IMR-90 (cell line): ENCODE measurements around the gene MLLT10. TPM values are rescaled to one million over a fixed set of nuclear protein-coding genes. Genes with fewer than 3 reads are reported as not detected.
A peak's percentile ranks its signal among the peaks of the same experiment; 100 is the strongest.

ENCODE experiments used
- ATAC-seq: fragments of 200-7000 bp; cut with Tn5 transposase; 2 replicates; pipeline ENCODE4 v1.9.1; 2020; ENCODE audit warnings: low read depth, mild to moderate bottlenecking, moderate library complexity
- BruUV-seq: library from RNA; stranded (reverse); fragments of 400-500 nt; replicated peaks from 2 replicates; lab custom pipeline; 2021; lab: Mats Ljungman, UMichigan
- CTCF ChIA-PET: fragments of 300-600 bp; formaldehyde crosslinking; extraction: SDS; loops from one replicate; lab custom pipeline; 2021; ENCODE audit warnings: antibody characterized with exemption; lab: Yijun Ruan, JAX
- POLR2A ChIA-PET: fragments of 300-600 bp; sonication (Branson Sonifier 250); formaldehyde crosslinking; loops from one replicate; lab custom pipeline; 2022; ENCODE audit warnings: antibody characterized with exemption; ENCODE audit not compliant: unreplicated experiment; lab: Charles Lee
- DNase-seq: peaks from one replicate; pipeline ENCODE4 v3.0.0; 2013
- H2AFZ ChIP-seq: replicated peaks from 2 replicates; pipeline ENCODE3; 2013; ENCODE audit warnings: low read length, mild to moderate bottlenecking; ENCODE audit not compliant: poor library complexity
- H2AK5ac ChIP-seq: 2 replicates; pipeline ENCODE4 v1.6.1; 2013; ENCODE audit warnings: low read depth, low read length, inconsistent platforms
- H2AK9ac ChIP-seq: replicated peaks from 2 replicates; pipeline ENCODE3; 2013; ENCODE audit warnings: mild to moderate bottlenecking, low read depth, low read length, moderate library complexity; ENCODE audit not compliant: poor library complexity
- H2BK120ac ChIP-seq: 2 replicates; pipeline ENCODE4 v1.6.1; 2013; ENCODE audit warnings: low read depth, low read length, inconsistent platforms
- H2BK15ac ChIP-seq: 3 replicates; pipeline ENCODE4 v1.6.1; 2013; ENCODE audit warnings: low read depth, low read length, inconsistent platforms
- H2BK20ac ChIP-seq: 2 replicates; pipeline ENCODE4 v1.6.1; 2013; ENCODE audit warnings: low read depth, mild to moderate bottlenecking, inconsistent platforms, low read length, moderate library complexity
- H2BK5ac ChIP-seq: 2 replicates; pipeline ENCODE4 v1.6.1; 2013; ENCODE audit warnings: mild to moderate bottlenecking, low read depth, low read length, inconsistent platforms; ENCODE audit not compliant: poor library complexity, severe bottlenecking
- H3K14ac ChIP-seq: replicated peaks from 2 replicates; pipeline ENCODE4 v1.6.1; 2013; ENCODE audit warnings: low read depth, low read length, inconsistent platforms
- H3K18ac ChIP-seq: 2 replicates; pipeline ENCODE4 v1.6.1; 2013; ENCODE audit warnings: low read depth, low read length, control low read depth
- H3K23ac ChIP-seq: 2 replicates; pipeline ENCODE4 v1.6.1; 2013; ENCODE audit warnings: low read depth, low read length, inconsistent platforms
- H3K27ac ChIP-seq: 2 replicates; pipeline ENCODE4 v1.5.1; 2013; ENCODE audit warnings: mild to moderate bottlenecking, control low read depth, low read length; ENCODE audit not compliant: insufficient read depth
- H3K27me3 ChIP-seq: 2 replicates; pipeline ENCODE4 v1.6.1; 2013; ENCODE audit warnings: low read length; ENCODE audit not compliant: control insufficient read depth, insufficient read depth
- H3K36me3 ChIP-seq: 2 replicates; pipeline ENCODE4 v1.6.1; 2013; ENCODE audit warnings: low read length, mixed read lengths; ENCODE audit not compliant: control insufficient read depth, insufficient read depth
- H3K4ac ChIP-seq: 2 replicates; pipeline ENCODE4 v1.6.1; 2013; ENCODE audit warnings: low read depth, low read length, inconsistent platforms
- H3K4me1 ChIP-seq: 2 replicates; pipeline ENCODE4 v1.6.1; 2013; ENCODE audit warnings: low read length, mixed read lengths; ENCODE audit not compliant: control insufficient read depth, insufficient read depth
- H3K4me2 ChIP-seq: 2 replicates; pipeline ENCODE4 v1.6.1; 2013; ENCODE audit warnings: low read depth, mild to moderate bottlenecking, control low read depth, low read length, moderate library complexity
- H3K4me3 ChIP-seq: 2 replicates; pipeline ENCODE4 v1.5.1; 2013; ENCODE audit warnings: low read depth, mild to moderate bottlenecking, control low read depth, low read length, moderate library complexity; ENCODE audit not compliant: insufficient read depth
- H3K56ac ChIP-seq: 2 replicates; pipeline ENCODE4 v1.6.1; 2013; ENCODE audit warnings: low read length, inconsistent platforms; ENCODE audit not compliant: insufficient read depth; ENCODE audit errors: extremely low read depth
- H3K79me1 ChIP-seq, 2 experiments: 2 replicates each; pipeline ENCODE4 v1.6.1; 2013; ENCODE audit warnings: low read length in 2 of 2, inconsistent platforms in 1 of 2, low read depth in 1 of 2
- H3K9ac ChIP-seq: 2 replicates; pipeline ENCODE4 v1.6.1; 2013; ENCODE audit warnings: low read depth, low read length, control low read depth
- H3K9me1 ChIP-seq: 2 replicates; pipeline ENCODE4 v1.6.1; 2013; ENCODE audit warnings: low read length, inconsistent platforms; ENCODE audit not compliant: insufficient read depth
- H3K9me3 ChIP-seq: 2 replicates; pipeline ENCODE4 v1.6.1; 2013; ENCODE audit warnings: low read length; ENCODE audit not compliant: control insufficient read depth, insufficient read depth
- H4K20me1 ChIP-seq: 2 replicates; pipeline ENCODE4 v1.6.1; 2013; ENCODE audit warnings: low read length, inconsistent platforms; ENCODE audit not compliant: insufficient read depth
- H4K5ac ChIP-seq: 2 replicates; pipeline ENCODE4 v1.6.1; 2013; ENCODE audit warnings: mild to moderate bottlenecking, low read depth, low read length, control low read depth
- H4K8ac ChIP-seq, 2 experiments: 2 replicates each; pipeline ENCODE4 v1.6.1; 2013; ENCODE audit warnings: low read depth in 2 of 2, low read length in 2 of 2, control low read depth in 1 of 2, inconsistent platforms in 1 of 2
- H4K91ac ChIP-seq: 2 replicates; pipeline ENCODE4 v1.6.1; 2013; ENCODE audit warnings: low read depth, low read length, inconsistent platforms; ENCODE audit not compliant: insufficient read depth
- BHLHE40 ChIP-seq: fragments of 150-350 bp; IDR thresholded peaks from 2 replicates; pipeline ENCODE4 v1.6.1; 2016; ENCODE audit warnings: mild to moderate bottlenecking, low read depth, low read length
- CEBPB ChIP-seq: IDR thresholded peaks from 2 replicates; pipeline ENCODE4 v1.6.1; 2012; ENCODE audit warnings: low read depth, low read length, improper control_type of control experiment
- CTCF ChIP-seq: conservative IDR thresholded peaks from 2 replicates; pipeline ENCODE4 v1.5.1; 2012; ENCODE audit warnings: mild to moderate bottlenecking, low read depth, low read length, improper control_type of control experiment
- ELK1 ChIP-seq: fragments of 150-350 bp; IDR thresholded peaks from 2 replicates; pipeline ENCODE4 v1.6.1; 2016; ENCODE audit warnings: low read depth, mild to moderate bottlenecking, low read length, moderate library complexity, borderline replicate concordance
- FOS ChIP-seq: fragments of 150-350 bp; IDR thresholded peaks from 2 replicates; pipeline ENCODE4 v1.6.1; 2016; ENCODE audit warnings: low read depth, low read length
- MAZ ChIP-seq: IDR thresholded peaks from 2 replicates; pipeline ENCODE4 v1.6.1; 2012; ENCODE audit warnings: low read depth, mild to moderate bottlenecking, low read length, improper control_type of control experiment, moderate library complexity, borderline replicate concordance
- MXI1 ChIP-seq: IDR thresholded peaks from 2 replicates; pipeline ENCODE4 v1.6.1; 2012; ENCODE audit warnings: low read depth, mild to moderate bottlenecking, low read length, moderate library complexity, borderline replicate concordance
- NFE2L2 ChIP-seq: fragments of 150-350 bp; IDR thresholded peaks from 2 replicates; pipeline ENCODE4 v1.6.1; 2016; ENCODE audit warnings: low read depth, mild to moderate bottlenecking, low read length
- POLR2A ChIP-seq: IDR thresholded peaks from 2 replicates; pipeline ENCODE4 v1.6.1; 2012; ENCODE audit warnings: mild to moderate bottlenecking, low read depth, low read length
- RAD21 ChIP-seq: IDR thresholded peaks from 2 replicates; pipeline ENCODE4 v1.6.1; 2012; ENCODE audit warnings: low read length, improper control_type of control experiment
- RCOR1 ChIP-seq: IDR thresholded peaks from 2 replicates; pipeline ENCODE4 v1.6.1; 2012; ENCODE audit warnings: mild to moderate bottlenecking, low read length, improper control_type of control experiment; ENCODE audit not compliant: insufficient replicate concordance
- RFX5 ChIP-seq: IDR thresholded peaks from 2 replicates; pipeline ENCODE4 v1.8.0; 2012; ENCODE audit warnings: low read depth, mild to moderate bottlenecking, low read length, moderate library complexity
- SMC3 ChIP-seq: fragments of 150-350 bp; IDR thresholded peaks from 2 replicates; pipeline ENCODE4 v1.6.1; 2016; ENCODE audit warnings: low read depth, mild to moderate bottlenecking, antibody characterized with exemption, low read length, moderate library complexity
- USF2 ChIP-seq: fragments of 150-350 bp; IDR thresholded peaks from 2 replicates; pipeline ENCODE4 v1.6.1; 2017; ENCODE audit warnings: mild to moderate bottlenecking, antibody characterized with exemption, low read length, low read depth
- WGBS, 2 experiments: methylation state at CpG; one replicate each; pipeline versions ENCODE4 v1.1.5 to v1.1.7; 2013; ENCODE audit warnings: missing lambda C conversion rate in 2 of 2; ENCODE audit not compliant: insufficient read length in 1 of 2; ENCODE audit errors: extremely low coverage in 2 of 2; 5-methylcytosine and 5-hydroxymethylcytosine counted together
- dilution Hi-C: fragments of 300-500 bp; cut with HindIII; formaldehyde crosslinking; loops from one replicate; pipeline ENCODE4 v1.14.3; 2018; ENCODE audit warnings: low sequenced_read_pairs; ENCODE audit not compliant: unreplicated experiment
- in situ Hi-C: fragments of 300-500 bp; cut with MboI; formaldehyde crosslinking; loops from 3 replicates; pipeline ENCODE4 v1.14.3; 2019; ENCODE audit warnings: low sequenced_read_pairs, inconsistent platforms, mixed read lengths
- intact Hi-C: fragments of 100-400 bp; cut with micrococcal nuclease; formaldehyde crosslinking; loops from 2 replicates; pipeline ENCODE4 v1.10.0; 2022
- polyA plus RNA-seq, 3 experiments: library from polyadenylated mRNA; depleted of rRNA; stranded (reverse); fragments of >200 nt; gene quantifications; 2 replicates each; pipeline ENCODE4 v1.2.3, GENCODE V29; 2012; ENCODE audit warnings: low replicate concordance in 1 of 3
- total RNA-seq: library from RNA; depleted of rRNA; stranded (reverse); fragments of >200 nt; gene quantifications from 2 replicates; pipeline ENCODE4 v1.2.3, GENCODE V29; 2012

Gene MLLT10
- total and polyA plus RNA-seq, 2 of the 4 experiments (the other 2 are of a cell fraction), result 22.5 to 29.0 TPM

GRCh38 chr10:21732067-21732772 lies 198.2 kb downstream of the MLLT10 start:
- no peak overlapping the region for H3K4ac ChIP-seq
- H2AK5ac ChIP-seq, result no peak overlapping the region
- POLR2A ChIA-PET, result no interaction called here
- no peaks in the 10 kb centered on the region for H3K9me3 ChIP-seq
- no peak overlapping the region for H3K9ac ChIP-seq
- no peak overlapping the region; a peak in 1 of 4 replicates for H4K8ac ChIP-seq
- no peak overlapping the region for H2BK20ac ChIP-seq
- DNase-seq (peak; percentile 82), ATAC-seq (peak; percentile 95)
- H3K27me3 ChIP-seq, result no peaks in the 10 kb centered on the region
- peaks cover 8 to 48% of the 10 kb centered on the region in 2 experiments; a peak in 2 of 4 replicates for H3K79me1 ChIP-seq
- CTCF ChIA-PET, result interaction anchor here (0.6 to 2.0 kb wide), 15 partner anchors 9 to 351 kb away, joined by 3 to 19 read pairs (median 3); no protein-coding TSS in a partner anchor
- H2BK120ac ChIP-seq, result no peak overlapping the region
- no peak overlapping the region for H2BK5ac ChIP-seq
- in situ Hi-C loops, result loop anchor here (25.0 kb wide), 1 partner anchor 645 kb away; no protein-coding TSS in a partner anchor
- H2AFZ ChIP-seq, result peak overlapping the region; percentile 38
- H2BK15ac ChIP-seq, result no peak overlapping the region
- WGBS, 2 experiments, result no CpG with 5 or more reads among the region's 10 CpGs
- peaks cover 4% of the 10 kb centered on the region; the same call in 1 of the 2 replicates for H4K20me1 ChIP-seq
- H3K36me3 ChIP-seq, result peaks cover 17% of the 10 kb centered on the region
- no peak overlapping the region for H3K23ac ChIP-seq
- no peak overlapping the region for H3K18ac ChIP-seq
- intact Hi-C loops, result loop anchor here (1.0 to 10.0 kb wide), 6 partner anchors 215 to 453 kb away; no protein-coding TSS in a partner anchor
- H3K4me3 ChIP-seq, result no peak overlapping the region
- H3K9me1 ChIP-seq, result peaks cover 9% of the 10 kb centered on the region
- H3K56ac ChIP-seq, result no peak overlapping the region
- H4K91ac ChIP-seq, result no peak overlapping the region
- H3K4me1 ChIP-seq, result peaks cover 4% of the 10 kb centered on the region
- H3K4me2 ChIP-seq, result no peak overlapping the region
- no peak overlapping the region for H2AK9ac ChIP-seq
- no peak overlapping the region for H3K27ac ChIP-seq
- dilution Hi-C loops, result no loop called here
- H4K5ac ChIP-seq, result no peak overlapping the region
- H3K14ac ChIP-seq, result no peak overlapping the region
- no TSS peak for BruUV-seq
- TF ChIP-seq CTCF (peak; percentile 93), NFE2L2 (no peak), MAZ (0 out of 2 replicates have a peak, but pooled peaks have one; percentile 12), RCOR1 (no peak), RFX5 (no peak), ELK1 (no peak), CEBPB (no peak), SMC3 (peak; percentile 91), USF2 (no peak), POLR2A (no peak), MXI1 (no peak), BHLHE40 (no peak), FOS (no peak), RAD21 (peak; percentile 93)
